Esophagus muscularis mucosa (tissue), 4 donors: ENCODE data around the gene SYVN1. TPM values are rescaled to one million over a fixed set of nuclear protein-coding genes. Genes with fewer than 3 reads are reported as not detected.

Experiments used
- DNase-seq: peaks from one replicate; pipeline ENCODE4 v3.0.0-alpha.2; 2017; ENCODE audit errors: extremely low spot score
- H3K27ac ChIP-seq, 4 donors: fragments of 200-600 bp; sonication (generic); replicated peaks in 1 of 4; 1 replicate in 3 of 4; 2 replicates in 1 of 4; pipeline ENCODE4 v1.5.1; 2016 to 2019; ENCODE audit warnings: mild to moderate bottlenecking in 1 of 4
- H3K27me3 ChIP-seq, 4 donors: fragments of 200-600 bp; sonication (generic); one replicate each; pipeline versions ENCODE4 v1.5.1 to v1.6.0; 2016 to 2019
- H3K36me3 ChIP-seq, 4 donors: fragments of 200-600 bp; sonication (generic); one replicate each; pipeline ENCODE4 v1.5.1; 2016 to 2019
- H3K4me1 ChIP-seq, 4 donors: fragments of 200-600 bp; sonication (generic); one replicate each; pipeline ENCODE4 v1.5.1; 2016 to 2019
- H3K4me3 ChIP-seq, 4 donors: fragments of 200-600 bp; sonication (generic); 1 replicate in 2 of 4; 2 replicates in 2 of 4; pipeline ENCODE4 v1.5.1; 2016 to 2019; ENCODE audit warnings: mild to moderate bottlenecking in 4 of 4, moderate library complexity in 1 of 4
- H3K9me3 ChIP-seq, 4 donors: fragments of 200-600 bp; sonication (generic); 1 replicate in 3 of 4; 2 replicates in 1 of 4; pipeline ENCODE4 v1.5.1; 2016 to 2019
- EP300 ChIP-seq: sonication (generic); formaldehyde crosslinking; IDR thresholded peaks from one replicate; pipeline ENCODE4 v1.6.1; 2017; ENCODE audit warnings: antibody characterized with exemption
- POLR2A ChIP-seq: fragments of 450-650 bp; IDR thresholded peaks from one replicate; pipeline ENCODE4 v1.6.1; 2017; ENCODE audit warnings: antibody characterized with exemption, moderate library complexity, mild to moderate bottlenecking, low read depth
- POLR2AphosphoS5 ChIP-seq, 2 donors: sonication (generic); formaldehyde crosslinking; IDR thresholded peaks; one replicate each; pipeline ENCODE4 v1.6.1; 2017; ENCODE audit warnings: antibody characterized with exemption in 2 of 2
- WGBS: methylation state at CpG from one replicate; pipeline ENCODE4 v1.1.5; 2018; 5-methylcytosine and 5-hydroxymethylcytosine counted together
- intact Hi-C: fragments of 100-400 bp; cut with DNase I; formaldehyde crosslinking; loops from one replicate; pipeline ENCODE4 v1.15.1; 2023
- total RNA-seq, 4 donors: library from RNA; depleted of rRNA; stranded (reverse); fragments of >200 nt; gene quantifications; one replicate each; pipeline versions ENCODE4 v1.1.0 to v1.2.1, GENCODE V29; 2016
- TF ChIP-seq, protein P1 (sequence below), 3 experiments: fragments of 200-600 bp in 2 of 3; fragments of 450-650 bp in 1 of 3; sonication (generic) in 2 of 3; IDR thresholded peaks; one replicate each; pipeline ENCODE4 v1.5.1; 2017 to 2019; ENCODE audit warnings: antibody characterized with exemption in 3 of 3, mild to moderate bottlenecking in 2 of 3, moderate library complexity in 1 of 3

Gene SYVN1
- 10 to 100 TPM; 24.1 to 39.5 (median 27.5) TPM for total RNA-seq

DNA sequence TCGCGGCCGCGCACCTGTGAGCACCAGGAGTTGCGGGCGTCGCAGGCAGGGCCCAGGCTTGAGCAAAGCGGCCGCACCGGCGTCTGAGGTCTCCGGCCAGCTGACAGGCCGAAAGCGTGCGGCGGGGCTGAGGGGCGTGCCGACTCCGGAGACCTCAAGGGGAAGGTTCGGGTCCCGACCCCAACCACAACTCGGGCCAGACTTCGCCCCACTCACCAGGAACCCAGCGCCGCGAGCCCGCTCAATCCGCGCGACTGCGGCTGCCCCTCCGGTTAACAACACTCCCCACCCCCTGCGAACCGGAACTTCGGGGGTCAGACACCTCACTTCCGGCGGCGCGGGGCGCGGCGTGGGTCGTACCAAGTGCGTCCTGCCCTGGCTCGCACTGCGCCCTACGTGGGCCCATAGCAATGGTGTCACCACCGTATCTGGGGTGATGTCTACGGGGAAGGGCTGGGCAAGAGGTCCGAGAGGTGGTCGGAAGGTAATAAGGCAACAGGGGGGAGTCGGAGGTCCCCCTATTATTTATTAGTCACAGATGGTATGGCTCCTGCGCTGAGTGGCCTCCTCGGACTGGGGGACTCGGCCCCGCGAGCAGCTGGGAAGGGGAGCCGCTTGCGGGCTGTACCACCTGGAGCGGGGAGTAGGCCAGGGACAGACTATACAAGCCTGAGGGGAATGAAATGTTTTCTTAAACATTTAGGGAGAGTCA lies at the start of gene SYVN1:
SYVN1 (minus strand) TSS at position 280 of the 712 bp plus-strand sequence. CDS start 918 bp downstream, outside the sequence.
- H3K4me3 ChIP-seq: peak within 1 kb of the TSS; percentile 84 to 96 (median 94)
- peaks cover 20 to 38% (median 37%) of the 10 kb centered on the region in 4 donors for H3K36me3 ChIP-seq
- 2% methylated on average over 20 of the region's 60 CpGs for WGBS
- TF ChIP-seq POLR2A: peak; percentile 94
- TF ChIP-seq, protein P1, sequence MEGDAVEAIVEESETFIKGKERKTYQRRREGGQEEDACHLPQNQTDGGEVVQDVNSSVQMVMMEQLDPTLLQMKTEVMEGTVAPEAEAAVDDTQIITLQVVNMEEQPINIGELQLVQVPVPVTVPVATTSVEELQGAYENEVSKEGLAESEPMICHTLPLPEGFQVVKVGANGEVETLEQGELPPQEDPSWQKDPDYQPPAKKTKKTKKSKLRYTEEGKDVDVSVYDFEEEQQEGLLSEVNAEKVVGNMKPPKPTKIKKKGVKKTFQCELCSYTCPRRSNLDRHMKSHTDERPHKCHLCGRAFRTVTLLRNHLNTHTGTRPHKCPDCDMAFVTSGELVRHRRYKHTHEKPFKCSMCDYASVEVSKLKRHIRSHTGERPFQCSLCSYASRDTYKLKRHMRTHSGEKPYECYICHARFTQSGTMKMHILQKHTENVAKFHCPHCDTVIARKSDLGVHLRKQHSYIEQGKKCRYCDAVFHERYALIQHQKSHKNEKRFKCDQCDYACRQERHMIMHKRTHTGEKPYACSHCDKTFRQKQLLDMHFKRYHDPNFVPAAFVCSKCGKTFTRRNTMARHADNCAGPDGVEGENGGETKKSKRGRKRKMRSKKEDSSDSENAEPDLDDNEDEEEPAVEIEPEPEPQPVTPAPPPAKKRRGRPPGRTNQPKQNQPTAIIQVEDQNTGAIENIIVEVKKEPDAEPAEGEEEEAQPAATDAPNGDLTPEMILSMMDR (IDR thresholded peaks at IDR 0.05): no peak
- peak; percentile 99 for TF ChIP-seq POLR2AphosphoS5 (IDR thresholded peaks at IDR 0.05)
- no peak for TF ChIP-seq EP300
- H3K4me1 ChIP-seq: peaks cover 26 to 39% (median 32%) of the 10 kb centered on the region in 4 donors
- no peaks in the 10 kb centered on the region for H3K9me3 ChIP-seq
- peak; percentile 98 for DNase-seq
- intact Hi-C loops: loop anchor here (5.0 kb wide), 1 partner anchor 48 kb away; the partner anchor contains the start of gene CAPN1
- peak within 1 kb of the TSS; percentile 94 to 98 (median 98) for H3K27ac ChIP-seq
- H3K27me3 ChIP-seq: no peaks in the 10 kb centered on the region

DNA sequence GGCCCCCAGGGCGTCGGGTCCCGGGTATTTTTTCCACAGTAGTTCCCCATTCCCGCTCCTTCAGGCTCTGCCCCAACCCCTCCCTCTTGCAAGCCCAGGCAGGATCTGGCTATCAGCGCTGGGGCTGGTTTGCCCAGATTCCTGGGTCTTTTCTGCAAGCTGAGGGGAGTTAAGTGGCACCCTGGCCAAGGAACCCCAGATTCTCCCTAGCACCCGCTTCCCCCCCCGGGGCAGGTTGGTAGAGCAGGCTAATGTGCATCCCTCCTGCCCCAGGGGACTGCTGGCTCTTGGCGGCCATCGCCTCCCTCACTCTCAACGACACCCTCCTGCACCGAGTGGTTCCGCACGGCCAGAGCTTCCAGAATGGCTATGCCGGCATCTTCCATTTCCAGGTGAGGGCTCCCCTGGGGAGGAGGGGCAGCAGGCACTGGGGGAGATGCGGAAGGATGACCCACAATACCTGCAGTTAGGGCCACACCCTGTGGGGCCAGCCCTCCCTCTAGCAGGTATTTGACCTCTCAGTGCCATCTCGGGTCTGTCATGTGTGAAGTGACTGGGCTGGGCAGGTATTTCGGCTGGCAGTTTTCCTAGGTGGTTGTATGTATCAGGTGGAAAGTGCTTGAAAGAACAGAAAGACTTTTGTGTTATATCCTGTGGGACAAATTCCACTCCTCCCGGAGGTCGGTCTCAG lies 49.0 kb upstream of the SYVN1 start:
- Histone ChIP-seq H3K27me3 (no peaks in the 10 kb centered on the region), H3K27ac (peak overlapping the region; percentile 85 to 97 (median 91)), H3K36me3 (peaks cover 6 to 45% (median 39%) of the 10 kb centered on the region in 4 donors), H3K4me1 (peaks cover 19 to 41% (median 34%) of the 10 kb centered on the region in 4 donors), H3K4me3 (peak overlapping the region; percentile 81 to 91 (median 87)), H3K9me3 (no peaks in the 10 kb centered on the region)
- TF ChIP-seq POLR2A: no peak
- no peak for TF ChIP-seq EP300
- no peak for TF ChIP-seq POLR2AphosphoS5 (IDR thresholded peaks at IDR 0.05)
- TF ChIP-seq, protein P1 (IDR thresholded peaks at IDR 0.05): no peak
- WGBS: 78% methylated on average over 18 of the region's 19 CpGs
- intact Hi-C loops: loop anchor here (5.0 kb wide), 1 partner anchor 51 kb away; the partner anchor contains the start of gene SYVN1
- DNase-seq: no peak

DNA sequence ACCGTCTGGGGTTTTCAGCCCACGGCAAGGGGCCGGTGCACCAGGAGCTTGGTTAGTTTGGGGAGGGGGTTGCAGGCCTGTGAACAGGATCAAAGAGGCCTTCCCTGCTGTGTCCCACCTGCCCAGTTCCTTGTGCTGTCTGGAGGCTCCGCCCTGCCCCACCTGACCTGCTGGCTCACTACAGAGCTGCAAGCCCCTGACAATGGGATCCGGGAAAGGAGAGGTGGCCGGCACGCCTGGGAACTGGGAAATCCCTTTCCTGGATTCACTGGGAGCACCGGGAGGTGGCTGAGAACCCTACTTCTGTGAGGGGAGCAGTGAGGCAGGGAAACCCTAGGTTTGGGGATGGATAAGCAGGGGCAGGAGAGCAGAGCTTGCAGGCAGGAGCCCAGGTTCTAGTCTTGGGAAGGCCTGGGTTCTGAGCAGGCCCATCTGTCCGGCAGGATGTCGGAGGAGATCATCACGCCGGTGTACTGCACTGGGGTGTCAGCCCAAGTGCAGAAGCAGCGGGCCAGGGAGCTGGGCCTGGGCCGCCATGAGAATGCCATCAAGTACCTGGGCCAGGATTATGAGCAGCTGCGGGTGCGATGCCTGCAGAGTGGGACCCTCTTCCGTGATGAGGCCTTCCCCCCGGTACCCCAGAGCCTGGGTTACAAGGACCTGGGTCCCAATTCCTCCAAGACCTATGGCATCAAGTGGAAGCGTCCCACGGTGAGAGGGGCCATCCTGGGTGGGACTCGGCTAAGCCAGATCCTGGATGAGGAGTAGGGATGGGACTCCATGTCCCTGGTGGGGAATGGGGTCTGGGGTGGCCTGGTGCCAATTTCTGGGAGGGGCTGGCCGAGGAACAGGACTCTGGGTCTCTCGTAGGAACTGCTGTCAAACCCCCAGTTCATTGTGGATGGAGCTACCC lies 48.2 kb upstream of the SYVN1 start:
- Histone ChIP-seq H3K27ac (peak overlapping the region; percentile 85 to 97 (median 91)), H3K27me3 (no peaks in the 10 kb centered on the region), H3K4me1 (peaks cover 19 to 41% (median 34%) of the 10 kb centered on the region in 4 donors), H3K36me3 (peaks cover 0 to 37% (median 30%) of the 10 kb centered on the region in 4 donors), H3K9me3 (no peaks in the 10 kb centered on the region), H3K4me3 (peak overlapping the region; percentile 81 to 91 (median 87))
- intact Hi-C loops: loop anchor here (5.0 kb wide), 1 partner anchor 50 kb away; the partner anchor contains the start of gene SYVN1
- WGBS: 2% methylated on average over 7 of the region's 23 CpGs
- DNase-seq: no peak
- TF ChIP-seq, protein P1 (IDR thresholded peaks at IDR 0.05): no peak
- TF ChIP-seq EP300 (no peak), POLR2A (no peak), POLR2AphosphoS5 (IDR thresholded peaks at IDR 0.05) (peak in 1 of 2 donors; percentile 7)

GRCh38 chr11:65181569-65182257 lies 47.4 kb upstream of the SYVN1 start, which contains the start of gene CAPN1:
Gene CAPN1, plus strand, starts transcription at chr11:65181928. Its CDS starts 774 bp downstream, at chr11:65182702.
- no peak for TF ChIP-seq EP300
- peak in 1 of 2 donors; percentile 27 for TF ChIP-seq POLR2AphosphoS5 (IDR thresholded peaks at IDR 0.05)
- 1% methylated on average over 13 of the region's 43 CpGs for WGBS
- DNase-seq: peak; percentile 93
- peaks cover 19 to 41% (median 34%) of the 10 kb centered on the region in 4 donors for H3K4me1 ChIP-seq
- peak within 1 kb of the TSS; percentile 81 to 91 (median 87) for H3K4me3 ChIP-seq
- no peaks in the 10 kb centered on the region for H3K27me3 ChIP-seq
- no peaks in the 10 kb centered on the region for H3K9me3 ChIP-seq
- H3K36me3 ChIP-seq: peaks cover 0 to 29% (median 22%) of the 10 kb centered on the region in 4 donors
- peak within 1 kb of the TSS; percentile 85 to 97 (median 91) for H3K27ac ChIP-seq
- intact Hi-C loops: loop anchor here (5.0 kb wide), 1 partner anchor 49 kb away; the partner anchor contains the start of gene SYVN1
